ENCODE data around the gene DNAJC15. TPM values are rescaled to one million over a fixed set of nuclear protein-coding genes. Genes with fewer than 3 reads are reported as not detected.
"Not testable (repeated sequence)": the region's sequence is repeated elsewhere in the genome, so short reads cannot be mapped to it uniquely, and the experiment has no call there.

DNAJC15 gene
- total and polyA plus RNA-seq, 5 donors from 2014 or later: 12.6 to 36.5 (median 22.5) TPM

DNA sequence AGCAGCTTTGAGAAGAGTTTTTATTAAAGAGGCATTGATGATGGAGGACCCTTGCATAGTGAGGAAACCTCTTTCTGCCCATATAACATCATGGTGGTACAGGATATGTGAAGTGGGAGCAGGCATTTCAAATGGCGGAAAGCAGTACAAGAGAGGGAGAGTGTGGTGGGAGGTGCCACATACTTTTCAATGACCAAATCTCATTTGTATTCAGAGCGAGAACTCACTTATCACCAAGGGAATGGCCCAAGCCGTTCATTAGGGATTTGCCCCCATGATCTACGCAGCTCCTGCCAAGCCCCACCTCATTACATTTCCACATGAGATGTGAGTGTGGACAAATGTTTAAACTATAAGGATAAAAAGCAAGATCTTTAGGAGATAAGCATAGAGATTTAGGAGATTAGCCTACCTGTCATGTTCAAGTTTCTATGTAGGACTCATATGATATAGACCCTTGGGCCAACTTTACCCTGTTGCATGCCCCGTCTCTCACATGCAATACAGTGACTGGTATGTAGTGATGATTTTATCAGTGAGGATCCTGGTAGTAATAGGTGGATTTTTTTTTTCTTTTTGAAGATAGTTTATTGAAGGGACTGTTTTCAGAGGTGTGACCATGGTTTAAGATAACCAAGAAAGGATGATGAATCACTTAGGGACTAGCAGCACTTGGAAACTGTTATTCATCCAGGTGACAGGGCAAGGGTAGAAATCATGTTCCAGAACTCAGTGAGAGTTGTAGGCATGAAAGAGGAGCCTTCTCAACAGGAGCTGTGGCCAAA lies 38.3 kb downstream of the DNAJC15 start:
- peaks cover 21% of the 10 kb centered on the region for H3K4me1 ChIP-seq (ENCODE audit: control insufficient read depth, insufficient read depth, low read length, poor library complexity, severe bottlenecking)
- no peak for ATAC-seq (ENCODE audit: low read depth in 2 of 2)
- H3K27me3 ChIP-seq (ENCODE audit: control insufficient read depth, insufficient read depth, low read length): no peaks in the 10 kb centered on the region
- Mint-ChIP-seq H3K4me3 (no peak overlapping the region), H3K9me3 (no peaks in the 10 kb centered on the region), H3K27me3 (no peaks in the 10 kb centered on the region), H3K4me1 (peaks cover 20 to 41% (median 27%) of the 10 kb centered on the region in 4 donors), H3K36me3 (peaks cover 32% of the 10 kb centered on the region), H3K27ac (peak overlapping the region in 2 of 3 donors; percentile 7 to 19)
- no peak overlapping the region for H3K4me3 ChIP-seq (ENCODE audit: low read depth, low read length)
- DNase-seq: no peak
- peaks cover 2% of the 10 kb centered on the region for H3K36me3 ChIP-seq (ENCODE audit: control insufficient read depth, insufficient read depth, low read length)
- H3K27ac ChIP-seq (ENCODE audit: insufficient read depth, low read length, poor library complexity, severe bottlenecking): no peak overlapping the region
- no peaks in the 10 kb centered on the region for H3K9me3 ChIP-seq (ENCODE audit: control insufficient read depth in 2 of 2, low read length in 2 of 2)

DNA sequence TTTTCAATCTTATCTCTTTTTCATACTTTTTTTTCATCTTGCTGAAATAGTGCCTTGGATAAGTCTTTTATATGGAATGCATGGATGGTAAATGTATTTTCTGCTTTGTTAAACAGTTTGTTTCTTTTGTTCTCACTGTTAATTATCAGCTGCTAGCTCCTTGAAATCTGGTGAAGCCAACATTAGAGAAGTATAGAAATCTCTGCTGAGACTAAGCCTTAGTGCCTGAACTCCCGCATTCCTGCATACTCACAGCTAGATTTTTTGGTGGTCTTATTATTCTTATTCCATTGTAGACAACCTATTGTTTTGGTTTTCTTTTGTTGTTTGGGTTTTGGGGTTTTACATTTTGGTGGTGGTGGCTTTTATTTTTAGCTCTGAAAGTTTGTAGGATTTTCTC lies 48.4 kb downstream of the DNAJC15 start:
- Mint-ChIP-seq H3K9me3 (no peaks in the 10 kb centered on the region), H3K27me3 (no peaks in the 10 kb centered on the region), H3K36me3 (peaks cover 14% of the 10 kb centered on the region), H3K4me3 (peak overlapping the region in 1 of 4 donors; percentile 21), H3K27ac (peak overlapping the region in 1 of 3 donors; percentile 20), H3K4me1 (peaks cover 28 to 50% (median 32%) of the 10 kb centered on the region in 4 donors)
- DNase-seq (no peak), ATAC-seq (ENCODE audit: low read depth in 2 of 2) (no peak)
- Histone ChIP-seq H3K27me3 (ENCODE audit: control insufficient read depth, insufficient read depth, low read length) (no peaks in the 10 kb centered on the region), H3K4me3 (ENCODE audit: low read depth, low read length) (no peak overlapping the region), H3K4me1 (ENCODE audit: control insufficient read depth, insufficient read depth, low read length, poor library complexity, severe bottlenecking) (peaks cover 20% of the 10 kb centered on the region), H3K27ac (ENCODE audit: insufficient read depth, low read length, poor library complexity, severe bottlenecking) (no peak overlapping the region), H3K9me3 (ENCODE audit: control insufficient read depth in 2 of 2, low read length in 2 of 2) (no peaks in the 10 kb centered on the region), H3K36me3 (ENCODE audit: control insufficient read depth, insufficient read depth, low read length) (peaks cover 11% of the 10 kb centered on the region)

DNA sequence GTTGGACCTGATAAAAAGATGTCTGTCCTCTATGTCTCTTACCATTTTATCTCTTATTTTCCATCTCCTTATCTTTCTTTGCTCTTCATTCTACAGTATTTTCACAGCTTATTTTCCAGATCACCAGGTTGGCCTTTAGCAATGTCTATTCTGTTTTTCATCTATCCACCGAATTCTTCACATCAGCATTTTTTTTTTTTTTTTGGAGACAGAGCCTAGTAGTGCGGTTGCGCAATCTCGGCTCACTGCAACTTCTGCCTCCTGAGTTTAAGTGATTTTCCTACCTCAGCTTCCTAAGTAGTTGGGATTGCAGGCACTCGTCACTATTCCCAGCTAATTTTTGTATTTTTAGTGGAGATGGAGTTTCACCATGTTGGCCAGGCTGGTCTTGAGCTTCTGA lies 49.0 kb downstream of the DNAJC15 start:
- Mint-ChIP-seq H3K4me3 (no peak overlapping the region), H3K27me3 (no peaks in the 10 kb centered on the region), H3K9me3 (no peaks in the 10 kb centered on the region), H3K36me3 (peaks cover 14% of the 10 kb centered on the region), H3K27ac (peak overlapping the region in 2 of 3 donors; percentile 20 to 33), H3K4me1 (peaks cover 34 to 55% (median 38%) of the 10 kb centered on the region in 4 donors)
- no peak overlapping the region for H3K27ac ChIP-seq (ENCODE audit: insufficient read depth, low read length, poor library complexity, severe bottlenecking)
- H3K9me3 ChIP-seq (ENCODE audit: control insufficient read depth in 2 of 2, low read length in 2 of 2): no peaks in the 10 kb centered on the region
- peaks cover 11% of the 10 kb centered on the region for H3K36me3 ChIP-seq (ENCODE audit: control insufficient read depth, insufficient read depth, low read length)
- no peak for DNase-seq
- H3K4me1 ChIP-seq (ENCODE audit: control insufficient read depth, insufficient read depth, low read length, poor library complexity, severe bottlenecking): peaks cover 22% of the 10 kb centered on the region
- H3K4me3 ChIP-seq (ENCODE audit: low read depth, low read length): no peak overlapping the region
- no peaks in the 10 kb centered on the region for H3K27me3 ChIP-seq (ENCODE audit: control insufficient read depth, insufficient read depth, low read length)
- ATAC-seq (ENCODE audit: low read depth in 2 of 2): no peak

DNA sequence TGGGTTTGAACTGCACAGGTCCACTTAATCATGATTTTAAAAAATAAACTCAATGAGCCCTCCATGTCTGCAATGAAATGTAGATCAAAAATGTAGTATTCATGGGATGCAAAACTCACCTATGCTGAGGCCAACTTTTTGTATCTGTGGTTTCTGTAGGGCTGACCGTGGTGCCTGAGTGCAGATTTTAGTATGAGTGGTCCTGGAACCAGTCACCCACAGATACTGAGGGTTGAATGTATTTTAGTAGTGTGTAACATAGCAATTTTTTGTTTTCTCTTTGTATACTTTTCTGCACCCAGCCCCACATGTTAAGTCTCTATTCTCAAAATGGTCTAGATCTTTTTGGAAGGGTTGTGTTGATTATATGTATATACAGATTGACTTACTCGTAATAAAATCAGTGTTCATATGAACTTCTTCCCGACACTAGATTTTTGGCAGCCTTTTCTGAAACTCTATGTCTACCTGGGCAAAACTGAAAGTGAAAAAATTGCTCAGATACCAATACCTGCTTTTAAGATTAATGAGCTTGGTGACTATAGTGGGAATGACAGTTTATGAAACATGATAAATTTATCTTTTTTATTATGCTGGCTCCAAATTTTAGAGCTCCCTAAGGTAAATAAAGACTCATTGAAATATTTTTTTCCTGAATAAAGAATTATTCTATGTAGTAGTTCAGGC lies 51.6 kb downstream of the DNAJC15 start:
- no peak overlapping the region for H3K27ac ChIP-seq (ENCODE audit: insufficient read depth, low read length, poor library complexity, severe bottlenecking)
- peaks cover 5% of the 10 kb centered on the region for H3K36me3 ChIP-seq (ENCODE audit: control insufficient read depth, insufficient read depth, low read length)
- no peaks in the 10 kb centered on the region for H3K27me3 ChIP-seq (ENCODE audit: control insufficient read depth, insufficient read depth, low read length)
- ATAC-seq (ENCODE audit: low read depth in 2 of 2) (peak; percentile 46 to 47), DNase-seq (peak in 1 of 3 donors; percentile 50)
- Mint-ChIP-seq H3K27ac (peak overlapping the region; percentile 39 to 81 (median 44)), H3K4me3 (peak overlapping the region; percentile 7 to 73 (median 60)), H3K4me1 (peaks cover 42 to 62% (median 46%) of the 10 kb centered on the region in 4 donors), H3K9me3 (no peaks in the 10 kb centered on the region), H3K27me3 (no peaks in the 10 kb centered on the region), H3K36me3 (peaks cover 14% of the 10 kb centered on the region)
- peaks cover 22% of the 10 kb centered on the region for H3K4me1 ChIP-seq (ENCODE audit: control insufficient read depth, insufficient read depth, low read length, poor library complexity, severe bottlenecking)
- H3K4me3 ChIP-seq (ENCODE audit: low read depth, low read length): peak overlapping the region; percentile 80
- H3K9me3 ChIP-seq (ENCODE audit: control insufficient read depth in 2 of 2, low read length in 2 of 2): no peaks in the 10 kb centered on the region

DNA sequence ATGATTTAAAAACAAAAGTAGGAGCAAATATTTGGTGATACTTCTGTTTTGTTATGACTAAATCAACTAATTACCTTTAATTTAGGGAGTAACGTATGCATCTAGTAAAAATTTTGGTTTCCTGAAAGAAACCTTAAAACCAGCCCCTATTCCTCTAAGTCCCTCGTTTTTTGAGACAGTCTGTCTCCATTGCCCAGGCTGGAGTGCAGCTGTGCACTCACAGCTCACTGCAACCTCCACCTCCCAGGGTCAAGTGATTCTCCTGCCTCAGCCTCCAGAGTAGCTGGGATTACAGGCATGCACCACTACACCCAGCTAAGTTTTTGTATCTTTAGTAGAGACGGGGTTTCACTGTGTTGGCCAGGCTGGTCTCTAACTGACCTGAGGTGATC lies 52.1 kb downstream of the DNAJC15 start:
- H3K4me1 Mint-ChIP-seq: peaks cover 42 to 57% (median 48%) of the 10 kb centered on the region in 4 donors
- H3K4me3 Mint-ChIP-seq: peak overlapping the region in 3 of 4 donors; percentile 47 to 73 (median 73)
- not testable (repeated sequence) for ATAC-seq (ENCODE audit: low read depth in 2 of 2)

DNA sequence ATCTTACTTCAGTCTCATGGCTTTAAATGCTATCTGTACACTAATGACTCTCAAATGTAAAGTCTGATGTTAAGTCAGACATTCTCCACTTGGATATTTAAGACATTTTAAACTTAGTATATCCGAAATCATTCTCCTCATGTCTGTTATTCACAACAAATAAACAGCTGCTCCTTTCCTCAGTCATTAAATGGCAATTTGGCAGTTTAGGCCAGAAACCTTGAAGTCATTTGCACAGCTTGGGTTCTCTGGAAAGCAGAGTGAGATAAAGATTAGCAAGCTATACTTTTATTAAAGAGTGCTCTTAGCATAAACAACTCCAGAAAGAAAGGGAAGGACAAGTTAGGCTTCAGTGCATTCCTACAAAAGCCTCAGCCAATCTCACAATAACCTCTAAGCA lies 53.7 kb downstream of the DNAJC15 start:
- H3K36me3 Mint-ChIP-seq: peaks cover 26% of the 10 kb centered on the region
- no peak for ATAC-seq (ENCODE audit: low read depth in 2 of 2)
- peak overlapping the region; percentile 42 for H3K4me3 ChIP-seq (ENCODE audit: low read depth, low read length)
- no peaks in the 10 kb centered on the region for H3K27me3 Mint-ChIP-seq
- H3K4me3 Mint-ChIP-seq: peak overlapping the region in 1 of 4 donors; percentile 45
- peaks cover 6% of the 10 kb centered on the region for H3K36me3 ChIP-seq (ENCODE audit: control insufficient read depth, insufficient read depth, low read length)
- H3K27me3 ChIP-seq (ENCODE audit: control insufficient read depth, insufficient read depth, low read length): no peaks in the 10 kb centered on the region
- H3K4me1 ChIP-seq (ENCODE audit: control insufficient read depth, insufficient read depth, low read length, poor library complexity, severe bottlenecking): peaks cover 22% of the 10 kb centered on the region
- H3K9me3 Mint-ChIP-seq: peaks cover 0 to 6% (median 0%) of the 10 kb centered on the region in 7 donors
- H3K9me3 ChIP-seq (ENCODE audit: control insufficient read depth in 2 of 2, low read length in 2 of 2): no peaks in the 10 kb centered on the region
- no peak overlapping the region for H3K27ac ChIP-seq (ENCODE audit: insufficient read depth, low read length, poor library complexity, severe bottlenecking)
- H3K27ac Mint-ChIP-seq: peak overlapping the region in 2 of 3 donors; percentile 27 to 39
- H3K4me1 Mint-ChIP-seq: peaks cover 38 to 53% (median 45%) of the 10 kb centered on the region in 4 donors
- DNase-seq: no peak

More for the DNA sequence above, 52.1 kb downstream of the DNAJC15 start:
- H3K36me3 ChIP-seq (ENCODE audit: control insufficient read depth, insufficient read depth, low read length); H3K9me3 Mint-ChIP-seq; DNase-seq; H3K27ac ChIP-seq (ENCODE audit: insufficient read depth, low read length, poor library complexity, severe bottlenecking); H3K9me3 ChIP-seq (ENCODE audit: control insufficient read depth in 2 of 2, low read length in 2 of 2); H3K27me3 ChIP-seq (ENCODE audit: control insufficient read depth, insufficient read depth, low read length); H3K27me3 Mint-ChIP-seq: not testable (repeated sequence)
- H3K4me3 ChIP-seq (ENCODE audit: low read depth, low read length): peak overlapping the region; percentile 80
- Mint-ChIP-seq H3K36me3 (peaks cover 20% of the 10 kb centered on the region), H3K27ac (peak overlapping the region in 2 of 3 donors; percentile 38 to 39)
- H3K4me1 ChIP-seq (ENCODE audit: control insufficient read depth, insufficient read depth, low read length, poor library complexity, severe bottlenecking): peaks cover 22% of the 10 kb centered on the region

DNA sequence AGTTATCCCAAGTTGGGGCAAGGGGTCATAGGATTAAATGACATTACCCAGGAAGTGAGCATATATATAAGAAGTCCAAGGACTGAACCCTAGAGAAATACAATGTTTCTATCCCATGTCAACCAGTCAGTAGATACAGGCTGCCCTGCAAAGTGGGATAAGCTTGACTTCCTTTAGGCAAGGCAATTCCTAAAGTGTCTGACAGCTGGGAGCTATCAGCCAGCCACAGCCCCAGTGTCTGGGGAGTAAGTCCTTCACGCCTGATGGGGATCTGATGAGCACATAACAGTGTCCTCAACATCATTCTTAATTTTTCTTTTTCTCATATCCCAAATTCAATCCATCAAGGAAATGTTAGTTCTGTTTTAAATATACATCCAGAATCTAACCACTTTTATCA lies 54.1 kb downstream of the DNAJC15 start:
- Mint-ChIP-seq H3K9me3 (peaks cover 0 to 6% (median 0%) of the 10 kb centered on the region in 7 donors), H3K4me3 (peak overlapping the region in 1 of 4 donors; percentile 45), H3K27me3 (no peaks in the 10 kb centered on the region), H3K36me3 (peaks cover 22% of the 10 kb centered on the region), H3K27ac (peak overlapping the region in 2 of 3 donors; percentile 53 to 67), H3K4me1 (peaks cover 36 to 53% (median 43%) of the 10 kb centered on the region in 4 donors)
- no peak overlapping the region for H3K27ac ChIP-seq (ENCODE audit: insufficient read depth, low read length, poor library complexity, severe bottlenecking)
- peaks cover 6% of the 10 kb centered on the region for H3K36me3 ChIP-seq (ENCODE audit: control insufficient read depth, insufficient read depth, low read length)
- H3K27me3 ChIP-seq (ENCODE audit: control insufficient read depth, insufficient read depth, low read length): no peaks in the 10 kb centered on the region
- peaks cover 22% of the 10 kb centered on the region for H3K4me1 ChIP-seq (ENCODE audit: control insufficient read depth, insufficient read depth, low read length, poor library complexity, severe bottlenecking)
- no peaks in the 10 kb centered on the region for H3K9me3 ChIP-seq (ENCODE audit: control insufficient read depth in 2 of 2, low read length in 2 of 2)
- DNase-seq (no peak), ATAC-seq (ENCODE audit: low read depth in 2 of 2) (no peak)
- no peak overlapping the region for H3K4me3 ChIP-seq (ENCODE audit: low read depth, low read length)
